H1 (cell line): ENCODE results near the gene LDLRAD4. TPM values are rescaled to one million over a fixed set of nuclear protein-coding genes. Genes with fewer than 3 reads are reported as not detected.

Experiments used
- CTCF ChIA-PET: fragments of 300-600 bp; sonication (Branson Sonifier 250); formaldehyde crosslinking; loops from one replicate; lab custom pipeline; 2021; ENCODE audit not compliant: partially characterized antibody; lab: Charles Lee
- POLR2A ChIA-PET: fragments of 300-600 bp; sonication (Branson Sonifier 250); formaldehyde crosslinking; loops from one replicate; lab custom pipeline; 2021; ENCODE audit warnings: inconsistent platforms; ENCODE audit not compliant: partially characterized antibody; lab: Charles Lee
- DNase-seq, 2 experiments: peaks; one replicate each; pipeline versions ENCODE4 v3.0.0 to v3.0.0-alpha.2; 2010 to 2022; ENCODE audit warnings: low spot score in 2 of 2, low read depth in 1 of 2, mixed read lengths in 1 of 2
- FAIRE-seq: peaks from 2 replicates; lab custom pipeline; 2011; peaks lifted over from hg19 to GRCh38; lab: Jason Lieb, UNC
- H2AFZ ChIP-seq: 2 replicates; pipeline ENCODE4 v1.8.1; 2012; ENCODE audit warnings: low read length, inconsistent platforms
- H2AK5ac ChIP-seq: 2 replicates; pipeline ENCODE4 v1.6.1; 2013; ENCODE audit warnings: low read depth, low read length
- H2BK120ac ChIP-seq: replicated peaks from 2 replicates; pipeline ENCODE3; 2013; ENCODE audit warnings: low read depth, low read length, inconsistent platforms
- H2BK12ac ChIP-seq: 2 replicates; pipeline ENCODE4 v1.6.1; 2013; ENCODE audit warnings: low read depth, low read length
- H2BK15ac ChIP-seq: 2 replicates; pipeline ENCODE4 v1.6.1; 2013; ENCODE audit warnings: low read length
- H2BK20ac ChIP-seq: 2 replicates; pipeline ENCODE4 v1.6.1; 2013; ENCODE audit warnings: low read length
- H2BK5ac ChIP-seq: 2 replicates; pipeline ENCODE4 v1.6.1; 2013; ENCODE audit warnings: low read depth, low read length
- H3K14ac ChIP-seq: 2 replicates; pipeline ENCODE4 v1.6.1; 2013; ENCODE audit warnings: inconsistent platforms; ENCODE audit not compliant: insufficient read length
- H3K18ac ChIP-seq: 2 replicates; pipeline ENCODE4 v1.6.1; 2013; ENCODE audit warnings: low read length; ENCODE audit errors: extremely low read depth
- H3K23ac ChIP-seq: 2 replicates; pipeline ENCODE4 v1.6.1; 2013; ENCODE audit warnings: inconsistent platforms; ENCODE audit not compliant: insufficient read length
- H3K23me2 ChIP-seq: 2 replicates; pipeline ENCODE4 v1.6.1; 2013; ENCODE audit warnings: low read depth, low read length
- H3K27ac ChIP-seq: 2 replicates; pipeline ENCODE4 v1.6.1; 2011; ENCODE audit warnings: low read depth, low read length, inconsistent platforms
- H3K27me3 ChIP-seq, 4 experiments: replicated peaks in 1 of 4; 1 replicate in 1 of 4; 2 replicates in 3 of 4; pipeline versions ENCODE4 v1.6.1 to v1.8.1; 2011 to 2013; ENCODE audit warnings: low read length in 3 of 4, mild to moderate bottlenecking in 3 of 4, inconsistent platforms in 2 of 4, mixed read lengths in 2 of 4, moderate library complexity in 1 of 4; ENCODE audit not compliant: control insufficient read depth in 3 of 4, insufficient read depth in 3 of 4; ENCODE audit errors: extremely low read depth in 1 of 4
- H3K36me3 ChIP-seq, 4 experiments: 2 replicates each; pipeline versions ENCODE4 v1.6.1 to v1.8.1; 2011 to 2013; ENCODE audit warnings: mild to moderate bottlenecking in 4 of 4, low read length in 3 of 4, moderate library complexity in 2 of 4, control low read depth in 1 of 4, inconsistent platforms in 1 of 4; ENCODE audit not compliant: insufficient read depth in 4 of 4, control insufficient read depth in 2 of 4
- H3K4ac ChIP-seq: replicated peaks from 2 replicates; pipeline ENCODE3; 2013; ENCODE audit warnings: low read length, low read depth, mixed read lengths, inconsistent platforms; ENCODE audit not compliant: insufficient read length
- H3K4me1 ChIP-seq, 4 experiments: replicated peaks in 1 of 4; 1 replicate in 1 of 4; 2 replicates in 3 of 4; pipeline versions ENCODE4 v1.6.1 to v1.8.1; 2011 to 2013; ENCODE audit warnings: low read length in 3 of 4, inconsistent platforms in 2 of 4, mixed read lengths in 1 of 4; ENCODE audit not compliant: insufficient read depth in 4 of 4, control insufficient read depth in 3 of 4
- H3K4me2 ChIP-seq, 2 experiments: 2 replicates each; pipeline versions ENCODE4 v1.6.1 to v1.8.1; 2011 to 2013; ENCODE audit warnings: low read depth in 2 of 2, low read length in 2 of 2, control low read depth in 1 of 2, inconsistent platforms in 1 of 2, mild to moderate bottlenecking in 1 of 2; ENCODE audit not compliant: insufficient read depth in 1 of 2
- H3K4me3 ChIP-seq, 4 experiments: fragments of 200-600, 300-600 bp in 1 of 4; sonication (generic), shearing (Covaris generic), sonication (Bioruptor Twin) in 1 of 4; 2 replicates each; pipeline versions ENCODE4 v1.5.1 to v1.8.1; 2011 to 2016; ENCODE audit warnings: low read length in 4 of 4, low read depth in 3 of 4, control low read depth in 2 of 4, inconsistent platforms in 2 of 4, mild to moderate bottlenecking in 2 of 4, mixed read lengths in 1 of 4, moderate library complexity in 1 of 4; ENCODE audit not compliant: insufficient read depth in 2 of 4; ENCODE audit errors: extremely low read depth in 1 of 4
- H3K56ac ChIP-seq: replicated peaks from 2 replicates; pipeline ENCODE3; 2013; ENCODE audit warnings: low read depth, mild to moderate bottlenecking, mixed read lengths, low read length, inconsistent platforms; ENCODE audit not compliant: insufficient read length
- H3K79me1 ChIP-seq: 2 replicates; pipeline ENCODE4 v1.6.1; 2013; ENCODE audit warnings: low read depth, low read length, control low read depth
- H3K79me2 ChIP-seq, 2 experiments: 2 replicates each; pipeline versions ENCODE4 v1.6.1 to v1.8.1; 2012 to 2013; ENCODE audit warnings: low read length in 2 of 2, mild to moderate bottlenecking in 2 of 2, inconsistent platforms in 1 of 2; ENCODE audit not compliant: insufficient read depth in 2 of 2, control insufficient read depth in 1 of 2
- H3K9ac ChIP-seq, 4 experiments: replicated peaks in 1 of 4; 1 replicate in 1 of 4; 2 replicates in 3 of 4; pipeline versions ENCODE4 v1.6.1 to v1.8.1; 2011 to 2013; ENCODE audit warnings: low read depth in 3 of 4, low read length in 3 of 4, control low read depth in 2 of 4, mild to moderate bottlenecking in 2 of 4, moderate library complexity in 2 of 4, inconsistent platforms in 1 of 4; ENCODE audit errors: extremely low read depth in 1 of 4
- H3K9me3 ChIP-seq, 2 experiments: 2 replicates each; pipeline versions ENCODE4 v1.6.1 to v1.8.1; 2012 to 2013; ENCODE audit warnings: mild to moderate bottlenecking in 2 of 2, moderate library complexity in 2 of 2, control low read depth in 1 of 2, inconsistent platforms in 1 of 2, low read depth in 1 of 2, low read length in 1 of 2, mixed read lengths in 1 of 2; ENCODE audit not compliant: insufficient read depth in 2 of 2
- H4K20me1 ChIP-seq, 2 experiments: replicated peaks in 1 of 2; 2 replicates each; pipeline versions ENCODE3 to v1.8.1; 2011 to 2013; ENCODE audit warnings: inconsistent platforms in 2 of 2, low read length in 2 of 2, mild to moderate bottlenecking in 1 of 2; ENCODE audit not compliant: insufficient read depth in 2 of 2, control insufficient read depth in 1 of 2
- H4K5ac ChIP-seq: 2 replicates; pipeline ENCODE4 v1.6.1; 2013; ENCODE audit warnings: low read length, low read depth, mixed read lengths, inconsistent platforms; ENCODE audit not compliant: insufficient read length
- H4K8ac ChIP-seq: 2 replicates; pipeline ENCODE4 v1.8.0; 2013; ENCODE audit warnings: mild to moderate bottlenecking, moderate library complexity, low read length, inconsistent platforms; ENCODE audit not compliant: insufficient read depth; ENCODE audit errors: extremely low read depth
- H4K91ac ChIP-seq: replicated peaks from 2 replicates; pipeline ENCODE3; 2013; ENCODE audit warnings: low read length, mixed read lengths, inconsistent platforms; ENCODE audit not compliant: insufficient read length
- CREB1 ChIP-seq: IDR thresholded peaks from 2 replicates; pipeline ENCODE4 v1.6.1; 2012; ENCODE audit warnings: inconsistent platforms
- SP2 ChIP-seq: IDR thresholded peaks from 2 replicates; pipeline ENCODE4 v1.6.1; 2012; ENCODE audit warnings: mild to moderate bottlenecking, low read length, inconsistent platforms
- WGBS, 2 experiments: shearing (Covaris generic) in 1 of 2; methylation state at CpG; one replicate each; pipeline versions ENCODE4 v1.1.6 to v1.1.7; 2013 to 2015; ENCODE audit warnings: low lambda C conversion rate in 2 of 2, mixed read lengths in 2 of 2, inconsistent platforms in 1 of 2, low coverage in 1 of 2, missing lambda C conversion rate in 1 of 2; ENCODE audit not compliant: insufficient replicate concordance in 2 of 2, insufficient coverage in 1 of 2, insufficient read length in 1 of 2; ENCODE audit errors: extremely low coverage in 1 of 2, missing lambda C conversion rate in 1 of 2; 5-methylcytosine and 5-hydroxymethylcytosine counted together
- polyA plus RNA-seq, 7 experiments: library from polyadenylated mRNA; depleted of rRNA in 3 of 7; stranded (reverse) in 5 of 7; unstranded in 2 of 7; fragments of >200 nt in 5 of 7; fragments of 200-250 nt in 2 of 7; gene quantifications; 1 replicate in 5 of 7; 2 replicates in 1 of 7; 4 replicates in 1 of 7; pipeline versions ENCODE4 v1.2.1 to v1.2.3, GENCODE V29; 2011 to 2013; ENCODE audit warnings: missing spikeins in 2 of 7, mixed read lengths in 2 of 7
- total RNA-seq: library from RNA; stranded (reverse); fragmentation: NEBNext Ultra II Directional; extraction: Animal tissue kit (Norgen Biotek cat#: 25700); gene quantifications from 2 replicates; pipeline ENCODE4 v1.2.1, GENCODE V29; 2021

The LDLRAD4 gene
- total and polyA plus RNA-seq, 2 of the 8 experiments (the other 6 are each of a cell fraction or from before 2014, with no cell fraction given), result 0.77 to 1.4 TPM

- H4K5ac ChIP-seq, result no peak overlapping the region
- no peak overlapping the region for H3K4me2 ChIP-seq
- no peaks in the 10 kb centered on the region for H3K79me2 ChIP-seq
- 0 out of 7 replicates have a peak, but pooled peaks cover 0 to 3% (median 0%) of the 10 kb centered on the region in 4 experiments for H3K4me1 ChIP-seq
- no peak overlapping the region for H3K27ac ChIP-seq
- TF ChIP-seq SP2, result no peak
- no peak for TF ChIP-seq CREB1
- POLR2A ChIA-PET, result interaction anchor here (0.7 kb wide), 1 partner anchor 331 kb away, joined by 3 read pairs; no protein-coding TSS in a partner anchor
- H2BK20ac ChIP-seq, result no peak overlapping the region
- FAIRE-seq (no peak), DNase-seq (no peak)
- H2BK15ac ChIP-seq, result no peak overlapping the region
- no peaks in the 10 kb centered on the region for H3K23me2 ChIP-seq
- no peak overlapping the region for H4K8ac ChIP-seq
- no peak overlapping the region for H2BK12ac ChIP-seq
- no peaks in the 10 kb centered on the region for H3K79me1 ChIP-seq
- H3K18ac ChIP-seq, result no peak overlapping the region
- no peak overlapping the region for H2AK5ac ChIP-seq
- no peak overlapping the region for H2BK5ac ChIP-seq
- no peaks in the 10 kb centered on the region for H3K36me3 ChIP-seq
- H3K56ac ChIP-seq, result no peak overlapping the region
- WGBS, 2 experiments, result 86% methylated on average over 9 of the region's 9 CpGs; no CpG with 5 or more reads in 1 of the 2 experiments
- CTCF ChIA-PET, result interaction anchor here (1.4 to 6.9 kb wide), 3 partner anchors 8 to 451 kb away, joined by 3 to 30 read pairs (median 5); no protein-coding TSS in a partner anchor
- no peak overlapping the region for H4K91ac ChIP-seq
- no peak overlapping the region for H3K4me3 ChIP-seq
- no peak overlapping the region for H3K9ac ChIP-seq
- no peak overlapping the region for H3K14ac ChIP-seq
- H2BK120ac ChIP-seq, result no peak overlapping the region
- no peak overlapping the region for H2AFZ ChIP-seq
- H3K9me3 ChIP-seq, result no peaks in the 10 kb centered on the region; a peak in 1 of 4 replicates
- no peak overlapping the region for H3K23ac ChIP-seq
- no peaks in the 10 kb centered on the region for H3K27me3 ChIP-seq
- H3K4ac ChIP-seq, result no peak overlapping the region
- H4K20me1 ChIP-seq, result no peaks in the 10 kb centered on the region
These were observed 38.9 kb upstream of the LDLRAD4 start for GRCh38 chr18:13179566-13180113.
